Measurements from ENCODE around the gene TPCN1.

The TPCN1 gene

GRCh38 chr12:113291586-113291985 is 70.3 kb downstream of the TPCN1 start:
- POLR2A ChIA-PET (ENCODE audit: low non-redundant PET), result no interaction called here
- TF ChIP-seq CTCF (conservative IDR thresholded peaks at IDR 0.05; ENCODE audit: low read depth), result no peak
- DNase-seq (ENCODE audit: low spot score), result no peak
- CTCF ChIA-PET, result no interaction called here
- H3K27ac ChIP-seq, result peak overlapping the region; percentile 22

- TF ChIP-seq CTCF (conservative IDR thresholded peaks at IDR 0.05; ENCODE audit: low read depth), result no peak
- ChIA-PET CTCF (no interaction called here), POLR2A (ENCODE audit: low non-redundant PET) (no interaction called here)
- no peak for DNase-seq (ENCODE audit: low spot score)
- peak overlapping the region; percentile 22 for H3K27ac ChIP-seq
Measured at GRCh38 chr12:113292091-113292490, 70.8 kb downstream of the TPCN1 start.

GRCh38 chr12:113292547-113292946 is 71.3 kb downstream of the TPCN1 start:
- ChIA-PET CTCF (no interaction called here), POLR2A (ENCODE audit: low non-redundant PET) (no interaction called here)
- DNase-seq (ENCODE audit: low spot score), result no peak
- peak overlapping the region; percentile 13; the same call in 1 of the 2 replicates for H3K27ac ChIP-seq
- TF ChIP-seq CTCF (conservative IDR thresholded peaks at IDR 0.05; ENCODE audit: low read depth), result no peak

GRCh38 chr12:113293100-113293499 is 71.8 kb downstream of the TPCN1 start:
- ChIA-PET POLR2A (ENCODE audit: low non-redundant PET) (no interaction called here), CTCF (no interaction called here)
- H3K27ac ChIP-seq, result no peak overlapping the region
- no peak for TF ChIP-seq CTCF (conservative IDR thresholded peaks at IDR 0.05; ENCODE audit: low read depth)
- no peak for DNase-seq (ENCODE audit: low spot score)

- ChIA-PET POLR2A (ENCODE audit: low non-redundant PET) (no interaction called here), CTCF (no interaction called here)
- H3K27ac ChIP-seq, result peak overlapping the region; percentile 32
- no peak for TF ChIP-seq CTCF (conservative IDR thresholded peaks at IDR 0.05; ENCODE audit: low read depth)
- DNase-seq (ENCODE audit: low spot score), result no peak
Measured at GRCh38 chr12:113295886-113296556, 74.8 kb downstream of the TPCN1 start.

- ChIA-PET POLR2A (ENCODE audit: low non-redundant PET) (no interaction called here), CTCF (no interaction called here)
- no peak for TF ChIP-seq CTCF (conservative IDR thresholded peaks at IDR 0.05; ENCODE audit: low read depth)
- no peak for DNase-seq (ENCODE audit: low spot score)
- H3K27ac ChIP-seq, result peak overlapping the region; percentile 32; the same call in 1 of the 2 replicates
Measured at GRCh38 chr12:113296557-113297213, 75.4 kb downstream of the TPCN1 start.
